Activated CD8-positive, alpha-beta memory T cell treated with anti-CD3 and anti-CD28 coated beads, Interleukin-2, amount 50 U/mL, for 4 hours (primary cell): ENCODE results near the gene B9D2.
"Not testable (repeated sequence)": the region's sequence is repeated elsewhere in the genome, so short reads cannot be mapped to it uniquely, and the experiment has no call there.

Source experiments
- DNase-seq: peaks from one replicate; pipeline ENCODE4 v3.0.0-alpha.2; 2020

The B9D2 gene

GRCh38 chr19:41353466-41354342 is 10.2 kb downstream of the B9D2 start, which contains the start of gene TGFB1:
TGFB1 (minus strand) TSS chr19:41353922; CDS start chr19:41353044, 878 bp downstream.
- peak; percentile 98 for DNase-seq

GRCh38 chr19:41352609-41353465 is 11.1 kb downstream of the B9D2 start:
- peak; percentile 81 for DNase-seq

- no peak for DNase-seq
Measured at GRCh38 chr19:41352279-41352608, 11.7 kb downstream of the B9D2 start.

GRCh38 chr19:41351339-41352245 is 12.4 kb downstream of the B9D2 start:
- peak; percentile 87 for DNase-seq

GRCh38 chr19:41350735-41351338 is 13.1 kb downstream of the B9D2 start:
- DNase-seq, result no peak

- DNase-seq, result not testable (repeated sequence)
Measured at GRCh38 chr19:41346916-41347315, 17.0 kb downstream of the B9D2 start.

GRCh38 chr19:41344162-41344561 is 19.8 kb downstream of the B9D2 start:
- DNase-seq, result no peak

- DNase-seq, result no peak
Measured at GRCh38 chr19:41341669-41342490, 22.1 kb downstream of the B9D2 start.

- DNase-seq, result no peak
Measured at GRCh38 chr19:41339936-41340335, 24.0 kb downstream of the B9D2 start.

- no peak for DNase-seq
Measured at GRCh38 chr19:41335467-41335866, 28.5 kb downstream of the B9D2 start.

GRCh38 chr19:41334793-41335192 is 29.2 kb downstream of the B9D2 start:
- DNase-seq, result no peak

GRCh38 chr19:41332468-41332867 is 31.5 kb downstream of the B9D2 start:
- DNase-seq, result no peak

- no peak for DNase-seq
Measured at GRCh38 chr19:41332000-41332399, 31.9 kb downstream of the B9D2 start.

- no peak for DNase-seq
Measured at GRCh38 chr19:41330946-41331678, 32.8 kb downstream of the B9D2 start.

- DNase-seq, result no peak
Measured at GRCh38 chr19:41330481-41330880, 33.5 kb downstream of the B9D2 start.

GRCh38 chr19:41328842-41329225 is 35.1 kb downstream of the B9D2 start:
- no peak for DNase-seq

GRCh38 chr19:41328157-41328841 is 35.6 kb downstream of the B9D2 start:
- no peak for DNase-seq

- peak; percentile 87 for DNase-seq
Measured at GRCh38 chr19:41327576-41328156, 36.3 kb downstream of the B9D2 start.

- DNase-seq, result no peak
Measured at GRCh38 chr19:41327076-41327575, 36.8 kb downstream of the B9D2 start.
